IMR-90 (cell line): ENCODE results near the gene MSLN. TPM values are rescaled to one million over a fixed set of nuclear protein-coding genes. Genes with fewer than 3 reads are reported as not detected.

ENCODE experiments used
- ATAC-seq: fragments of 200-7000 bp; cut with Tn5 transposase; 2 replicates; pipeline ENCODE4 v1.9.1; 2020; ENCODE audit warnings: low read depth, mild to moderate bottlenecking, moderate library complexity
- BruUV-seq: library from RNA; stranded (reverse); fragments of 400-500 nt; replicated peaks from 2 replicates; lab custom pipeline; 2021; lab: Mats Ljungman, UMichigan
- CTCF ChIA-PET: fragments of 300-600 bp; formaldehyde crosslinking; extraction: SDS; loops from one replicate; lab custom pipeline; 2021; ENCODE audit warnings: antibody characterized with exemption; lab: Yijun Ruan, JAX
- POLR2A ChIA-PET: fragments of 300-600 bp; sonication (Branson Sonifier 250); formaldehyde crosslinking; loops from one replicate; lab custom pipeline; 2022; ENCODE audit warnings: antibody characterized with exemption; ENCODE audit not compliant: unreplicated experiment; lab: Charles Lee
- DNase-seq: peaks from one replicate; pipeline ENCODE4 v3.0.0; 2013
- H2AFZ ChIP-seq: replicated peaks from 2 replicates; pipeline ENCODE3; 2013; ENCODE audit warnings: low read length, mild to moderate bottlenecking; ENCODE audit not compliant: poor library complexity
- H2AK5ac ChIP-seq: 2 replicates; pipeline ENCODE4 v1.6.1; 2013; ENCODE audit warnings: low read depth, low read length, inconsistent platforms
- H2AK9ac ChIP-seq: replicated peaks from 2 replicates; pipeline ENCODE3; 2013; ENCODE audit warnings: mild to moderate bottlenecking, low read depth, low read length, moderate library complexity; ENCODE audit not compliant: poor library complexity
- H2BK120ac ChIP-seq: 2 replicates; pipeline ENCODE4 v1.6.1; 2013; ENCODE audit warnings: low read depth, low read length, inconsistent platforms
- H2BK15ac ChIP-seq: 3 replicates; pipeline ENCODE4 v1.6.1; 2013; ENCODE audit warnings: low read depth, low read length, inconsistent platforms
- H2BK20ac ChIP-seq: 2 replicates; pipeline ENCODE4 v1.6.1; 2013; ENCODE audit warnings: low read depth, mild to moderate bottlenecking, inconsistent platforms, low read length, moderate library complexity
- H2BK5ac ChIP-seq: 2 replicates; pipeline ENCODE4 v1.6.1; 2013; ENCODE audit warnings: mild to moderate bottlenecking, low read depth, low read length, inconsistent platforms; ENCODE audit not compliant: poor library complexity, severe bottlenecking
- H3K14ac ChIP-seq: replicated peaks from 2 replicates; pipeline ENCODE4 v1.6.1; 2013; ENCODE audit warnings: low read depth, low read length, inconsistent platforms
- H3K18ac ChIP-seq: 2 replicates; pipeline ENCODE4 v1.6.1; 2013; ENCODE audit warnings: low read depth, low read length, control low read depth
- H3K23ac ChIP-seq: 2 replicates; pipeline ENCODE4 v1.6.1; 2013; ENCODE audit warnings: low read depth, low read length, inconsistent platforms
- H3K27ac ChIP-seq: 2 replicates; pipeline ENCODE4 v1.5.1; 2013; ENCODE audit warnings: mild to moderate bottlenecking, control low read depth, low read length; ENCODE audit not compliant: insufficient read depth
- H3K27me3 ChIP-seq: 2 replicates; pipeline ENCODE4 v1.6.1; 2013; ENCODE audit warnings: low read length; ENCODE audit not compliant: control insufficient read depth, insufficient read depth
- H3K36me3 ChIP-seq: 2 replicates; pipeline ENCODE4 v1.6.1; 2013; ENCODE audit warnings: low read length, mixed read lengths; ENCODE audit not compliant: control insufficient read depth, insufficient read depth
- H3K4ac ChIP-seq: 2 replicates; pipeline ENCODE4 v1.6.1; 2013; ENCODE audit warnings: low read depth, low read length, inconsistent platforms
- H3K4me1 ChIP-seq: 2 replicates; pipeline ENCODE4 v1.6.1; 2013; ENCODE audit warnings: low read length, mixed read lengths; ENCODE audit not compliant: control insufficient read depth, insufficient read depth
- H3K4me2 ChIP-seq: 2 replicates; pipeline ENCODE4 v1.6.1; 2013; ENCODE audit warnings: low read depth, mild to moderate bottlenecking, control low read depth, low read length, moderate library complexity
- H3K4me3 ChIP-seq: 2 replicates; pipeline ENCODE4 v1.5.1; 2013; ENCODE audit warnings: low read depth, mild to moderate bottlenecking, control low read depth, low read length, moderate library complexity; ENCODE audit not compliant: insufficient read depth
- H3K56ac ChIP-seq: 2 replicates; pipeline ENCODE4 v1.6.1; 2013; ENCODE audit warnings: low read length, inconsistent platforms; ENCODE audit not compliant: insufficient read depth; ENCODE audit errors: extremely low read depth
- H3K79me1 ChIP-seq, 2 experiments: 2 replicates each; pipeline ENCODE4 v1.6.1; 2013; ENCODE audit warnings: low read length in 2 of 2, inconsistent platforms in 1 of 2, low read depth in 1 of 2
- H3K9ac ChIP-seq: 2 replicates; pipeline ENCODE4 v1.6.1; 2013; ENCODE audit warnings: low read depth, low read length, control low read depth
- H3K9me1 ChIP-seq: 2 replicates; pipeline ENCODE4 v1.6.1; 2013; ENCODE audit warnings: low read length, inconsistent platforms; ENCODE audit not compliant: insufficient read depth
- H3K9me3 ChIP-seq: 2 replicates; pipeline ENCODE4 v1.6.1; 2013; ENCODE audit warnings: low read length; ENCODE audit not compliant: control insufficient read depth, insufficient read depth
- H4K20me1 ChIP-seq: 2 replicates; pipeline ENCODE4 v1.6.1; 2013; ENCODE audit warnings: low read length, inconsistent platforms; ENCODE audit not compliant: insufficient read depth
- H4K5ac ChIP-seq: 2 replicates; pipeline ENCODE4 v1.6.1; 2013; ENCODE audit warnings: mild to moderate bottlenecking, low read depth, low read length, control low read depth
- H4K8ac ChIP-seq, 2 experiments: 2 replicates each; pipeline ENCODE4 v1.6.1; 2013; ENCODE audit warnings: low read depth in 2 of 2, low read length in 2 of 2, control low read depth in 1 of 2, inconsistent platforms in 1 of 2
- H4K91ac ChIP-seq: 2 replicates; pipeline ENCODE4 v1.6.1; 2013; ENCODE audit warnings: low read depth, low read length, inconsistent platforms; ENCODE audit not compliant: insufficient read depth
- BHLHE40 ChIP-seq: fragments of 150-350 bp; IDR thresholded peaks from 2 replicates; pipeline ENCODE4 v1.6.1; 2016; ENCODE audit warnings: mild to moderate bottlenecking, low read depth, low read length
- CEBPB ChIP-seq: IDR thresholded peaks from 2 replicates; pipeline ENCODE4 v1.6.1; 2012; ENCODE audit warnings: low read depth, low read length, improper control_type of control experiment
- CHD1 ChIP-seq: IDR thresholded peaks from 2 replicates; pipeline ENCODE4 v1.6.1; 2012; ENCODE audit warnings: low read depth, low read length, improper control_type of control experiment
- FOS ChIP-seq: fragments of 150-350 bp; IDR thresholded peaks from 2 replicates; pipeline ENCODE4 v1.6.1; 2016; ENCODE audit warnings: low read depth, low read length
- MAFK ChIP-seq: IDR thresholded peaks from 2 replicates; pipeline ENCODE4 v1.6.1; 2012; ENCODE audit warnings: low read depth, low read length, improper control_type of control experiment
- MAZ ChIP-seq: IDR thresholded peaks from 2 replicates; pipeline ENCODE4 v1.6.1; 2012; ENCODE audit warnings: low read depth, mild to moderate bottlenecking, low read length, improper control_type of control experiment, moderate library complexity, borderline replicate concordance
- MXI1 ChIP-seq: IDR thresholded peaks from 2 replicates; pipeline ENCODE4 v1.6.1; 2012; ENCODE audit warnings: low read depth, mild to moderate bottlenecking, low read length, moderate library complexity, borderline replicate concordance
- NFE2L2 ChIP-seq: fragments of 150-350 bp; IDR thresholded peaks from 2 replicates; pipeline ENCODE4 v1.6.1; 2016; ENCODE audit warnings: low read depth, mild to moderate bottlenecking, low read length
- POLR2A ChIP-seq: IDR thresholded peaks from 2 replicates; pipeline ENCODE4 v1.6.1; 2012; ENCODE audit warnings: mild to moderate bottlenecking, low read depth, low read length
- RAD21 ChIP-seq: IDR thresholded peaks from 2 replicates; pipeline ENCODE4 v1.6.1; 2012; ENCODE audit warnings: low read length, improper control_type of control experiment
- RCOR1 ChIP-seq: IDR thresholded peaks from 2 replicates; pipeline ENCODE4 v1.6.1; 2012; ENCODE audit warnings: mild to moderate bottlenecking, low read length, improper control_type of control experiment; ENCODE audit not compliant: insufficient replicate concordance
- RFX5 ChIP-seq: IDR thresholded peaks from 2 replicates; pipeline ENCODE4 v1.8.0; 2012; ENCODE audit warnings: low read depth, mild to moderate bottlenecking, low read length, moderate library complexity
- SMC3 ChIP-seq: fragments of 150-350 bp; IDR thresholded peaks from 2 replicates; pipeline ENCODE4 v1.6.1; 2016; ENCODE audit warnings: low read depth, mild to moderate bottlenecking, antibody characterized with exemption, low read length, moderate library complexity
- USF2 ChIP-seq: fragments of 150-350 bp; IDR thresholded peaks from 2 replicates; pipeline ENCODE4 v1.6.1; 2017; ENCODE audit warnings: mild to moderate bottlenecking, antibody characterized with exemption, low read length, low read depth
- WGBS, 2 experiments: methylation state at CpG; one replicate each; pipeline versions ENCODE4 v1.1.5 to v1.1.7; 2013; ENCODE audit warnings: missing lambda C conversion rate in 2 of 2; ENCODE audit not compliant: insufficient read length in 1 of 2; ENCODE audit errors: extremely low coverage in 2 of 2; 5-methylcytosine and 5-hydroxymethylcytosine counted together
- dilution Hi-C: fragments of 300-500 bp; cut with HindIII; formaldehyde crosslinking; loops from one replicate; pipeline ENCODE4 v1.14.3; 2018; ENCODE audit warnings: low sequenced_read_pairs; ENCODE audit not compliant: unreplicated experiment
- in situ Hi-C: fragments of 300-500 bp; cut with MboI; formaldehyde crosslinking; loops from 3 replicates; pipeline ENCODE4 v1.14.3; 2019; ENCODE audit warnings: low sequenced_read_pairs, inconsistent platforms, mixed read lengths
- intact Hi-C: fragments of 100-400 bp; cut with micrococcal nuclease; formaldehyde crosslinking; loops from 2 replicates; pipeline ENCODE4 v1.10.0; 2022
- polyA plus RNA-seq, 3 experiments: library from polyadenylated mRNA; depleted of rRNA; stranded (reverse); fragments of >200 nt; gene quantifications; 2 replicates each; pipeline ENCODE4 v1.2.3, GENCODE V29; 2012; ENCODE audit warnings: low replicate concordance in 1 of 3
- total RNA-seq: library from RNA; depleted of rRNA; stranded (reverse); fragments of >200 nt; gene quantifications from 2 replicates; pipeline ENCODE4 v1.2.3, GENCODE V29; 2012
- TF ChIP-seq, protein P1 (sequence below): conservative IDR thresholded peaks from 2 replicates; pipeline ENCODE4 v1.5.1; 2012; ENCODE audit warnings: mild to moderate bottlenecking, low read depth, low read length, improper control_type of control experiment
- TF ChIP-seq, protein P2 (sequence below): fragments of 150-350 bp; IDR thresholded peaks from 2 replicates; pipeline ENCODE4 v1.6.1; 2016; ENCODE audit warnings: low read depth, mild to moderate bottlenecking, low read length, moderate library complexity, borderline replicate concordance

Gene MSLN
- total and polyA plus RNA-seq, 2 of the 4 experiments (the other 2 are of a cell fraction): 0.14 TPM; not detected in 1

GRCh38 chr16:813916-814412 lies 53.4 kb downstream of the MSLN start:
- Histone ChIP-seq H4K5ac (no peak overlapping the region), H3K4ac (no peak overlapping the region), H3K4me1 (peaks cover 2% of the 10 kb centered on the region; the same call in 1 of the 2 replicates), H2AK5ac (no peak overlapping the region), H3K18ac (no peak overlapping the region), H3K9ac (peak overlapping the region; percentile 44; the same call in 1 of the 2 replicates), H3K36me3 (no peaks in the 10 kb centered on the region), H4K91ac (no peak overlapping the region), H2BK20ac (no peak overlapping the region), H3K4me2 (peak overlapping the region; percentile 66), H4K8ac (peak overlapping the region in 1 of 2 experiments; percentile 26; a peak in 1 of 4 replicates), H3K23ac (no peak overlapping the region), H2BK120ac (no peak overlapping the region), H2AFZ (peak overlapping the region; percentile 71), H3K27ac (no peak overlapping the region), H2AK9ac (peak overlapping the region; percentile 67), H3K14ac (no peak overlapping the region), H3K9me3 (no peaks in the 10 kb centered on the region; the same call in none of the 2 replicates), H3K79me1 (0 out of 4 replicates have a peak, but pooled peaks cover 0 to under 1% of the 10 kb centered on the region in 2 experiments), H3K27me3 (peaks cover 19% of the 10 kb centered on the region), H3K56ac (no peak overlapping the region), H2BK5ac (no peak overlapping the region), H3K4me3 (no peak overlapping the region), H3K9me1 (no peaks in the 10 kb centered on the region), H4K20me1 (no peaks in the 10 kb centered on the region), H2BK15ac (no peak overlapping the region)
- ATAC-seq (no peak), DNase-seq (no peak)
- in situ Hi-C loops: loop anchor here (5.0 to 25.0 kb wide), 2 partner anchors 238 to 398 kb away; no protein-coding TSS in a partner anchor
- CTCF ChIA-PET: no interaction called here
- no TSS peak for BruUV-seq
- intact Hi-C loops: loop anchor here (1.0 kb wide), 1 partner anchor 241 kb away; no protein-coding TSS in a partner anchor
- WGBS, 2 experiments: 86% methylated on average over 13 of the region's 22 CpGs; no CpG with 5 or more reads in 1 of the 2 experiments
- TF ChIP-seq MXI1: no peak
- TF ChIP-seq SMC3: no peak
- no peak for TF ChIP-seq MAFK
- TF ChIP-seq FOS: no peak
- TF ChIP-seq RFX5: no peak
- TF ChIP-seq, protein P1, sequence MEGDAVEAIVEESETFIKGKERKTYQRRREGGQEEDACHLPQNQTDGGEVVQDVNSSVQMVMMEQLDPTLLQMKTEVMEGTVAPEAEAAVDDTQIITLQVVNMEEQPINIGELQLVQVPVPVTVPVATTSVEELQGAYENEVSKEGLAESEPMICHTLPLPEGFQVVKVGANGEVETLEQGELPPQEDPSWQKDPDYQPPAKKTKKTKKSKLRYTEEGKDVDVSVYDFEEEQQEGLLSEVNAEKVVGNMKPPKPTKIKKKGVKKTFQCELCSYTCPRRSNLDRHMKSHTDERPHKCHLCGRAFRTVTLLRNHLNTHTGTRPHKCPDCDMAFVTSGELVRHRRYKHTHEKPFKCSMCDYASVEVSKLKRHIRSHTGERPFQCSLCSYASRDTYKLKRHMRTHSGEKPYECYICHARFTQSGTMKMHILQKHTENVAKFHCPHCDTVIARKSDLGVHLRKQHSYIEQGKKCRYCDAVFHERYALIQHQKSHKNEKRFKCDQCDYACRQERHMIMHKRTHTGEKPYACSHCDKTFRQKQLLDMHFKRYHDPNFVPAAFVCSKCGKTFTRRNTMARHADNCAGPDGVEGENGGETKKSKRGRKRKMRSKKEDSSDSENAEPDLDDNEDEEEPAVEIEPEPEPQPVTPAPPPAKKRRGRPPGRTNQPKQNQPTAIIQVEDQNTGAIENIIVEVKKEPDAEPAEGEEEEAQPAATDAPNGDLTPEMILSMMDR: no peak
- no peak for TF ChIP-seq BHLHE40
- TF ChIP-seq USF2: no peak
- TF ChIP-seq POLR2A: no peak
- TF ChIP-seq NFE2L2: no peak
- TF ChIP-seq RCOR1: no peak
- no peak for TF ChIP-seq CEBPB
- TF ChIP-seq, protein P2, sequence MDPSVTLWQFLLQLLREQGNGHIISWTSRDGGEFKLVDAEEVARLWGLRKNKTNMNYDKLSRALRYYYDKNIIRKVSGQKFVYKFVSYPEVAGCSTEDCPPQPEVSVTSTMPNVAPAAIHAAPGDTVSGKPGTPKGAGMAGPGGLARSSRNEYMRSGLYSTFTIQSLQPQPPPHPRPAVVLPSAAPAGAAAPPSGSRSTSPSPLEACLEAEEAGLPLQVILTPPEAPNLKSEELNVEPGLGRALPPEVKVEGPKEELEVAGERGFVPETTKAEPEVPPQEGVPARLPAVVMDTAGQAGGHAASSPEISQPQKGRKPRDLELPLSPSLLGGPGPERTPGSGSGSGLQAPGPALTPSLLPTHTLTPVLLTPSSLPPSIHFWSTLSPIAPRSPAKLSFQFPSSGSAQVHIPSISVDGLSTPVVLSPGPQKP: no peak
- no peak for TF ChIP-seq CHD1
- TF ChIP-seq RAD21: no peak
- TF ChIP-seq MAZ: no peak
- POLR2A ChIA-PET: no interaction called here
- dilution Hi-C loops: no loop called here
